Astrocyte (in vitro differentiated cells and primary cell): Measurements from ENCODE around the gene MRPS23. TPM values are rescaled to one million over a fixed set of nuclear protein-coding genes. Genes with fewer than 3 reads are reported as not detected.
A peak's percentile ranks its signal among the peaks of the same experiment; 100 is the strongest.

Experiments used
- DNase-seq: peaks from one replicate; pipeline ENCODE4 v3.0.0-alpha.2; 2010; ENCODE audit warnings: low read depth
- FAIRE-seq: peaks from 2 replicates; lab custom pipeline; 2011; peaks lifted over from hg19 to GRCh38; lab: Jason Lieb, UNC
- H2AFZ ChIP-seq: 2 replicates; pipeline ENCODE4 v1.6.0; 2012; ENCODE audit warnings: low read depth, low read length, inconsistent platforms
- H3K27ac ChIP-seq: 2 replicates; pipeline ENCODE4 v1.5.1; 2011; ENCODE audit warnings: low read depth, low read length, inconsistent platforms
- H3K27me3 ChIP-seq: 2 replicates; pipeline ENCODE4 v1.6.0; 2011; ENCODE audit warnings: low read length, inconsistent platforms; ENCODE audit not compliant: insufficient read depth
- H3K36me3 ChIP-seq: 2 replicates; pipeline ENCODE4 v1.5.1; 2011; ENCODE audit warnings: low read length, inconsistent platforms; ENCODE audit not compliant: insufficient read depth
- H3K4me1 ChIP-seq: 2 replicates; pipeline ENCODE4 v1.5.1; 2011; ENCODE audit warnings: low read length, inconsistent platforms; ENCODE audit not compliant: insufficient read depth
- H3K4me2 ChIP-seq: 2 replicates; pipeline ENCODE4 v1.6.0; 2012; ENCODE audit warnings: low read length, inconsistent platforms
- H3K4me3 ChIP-seq: 2 replicates; pipeline ENCODE4 v1.5.1; 2011; ENCODE audit warnings: low read depth, mild to moderate bottlenecking, low read length, inconsistent platforms; ENCODE audit not compliant: insufficient read depth
- H3K79me2 ChIP-seq: 2 replicates; pipeline ENCODE4 v1.6.0; 2012; ENCODE audit warnings: mild to moderate bottlenecking, low read length, inconsistent platforms; ENCODE audit not compliant: insufficient read depth
- H3K9ac ChIP-seq: 2 replicates; pipeline ENCODE4 v1.6.0; 2012; ENCODE audit warnings: mild to moderate bottlenecking, low read length, inconsistent platforms
- H3K9me3 ChIP-seq: 2 replicates; pipeline ENCODE4 v1.5.1; 2012; ENCODE audit warnings: low read depth, mild to moderate bottlenecking, low read length, inconsistent platforms; ENCODE audit not compliant: insufficient read depth
- H4K20me1 ChIP-seq: 2 replicates; pipeline ENCODE4 v1.6.0; 2012; ENCODE audit warnings: low read length, inconsistent platforms; ENCODE audit not compliant: insufficient read depth
- H3K27ac Mint-ChIP-seq: one replicate; pipeline ENCODE4 v1.8.0; 2021; ENCODE audit warnings: mild to moderate bottlenecking, mixed read lengths; ENCODE audit not compliant: unreplicated experiment
- H3K27me3 Mint-ChIP-seq: one replicate; pipeline ENCODE4 v1.8.0; 2021; ENCODE audit warnings: low read depth, mixed read lengths; ENCODE audit not compliant: unreplicated experiment
- H3K36me3 Mint-ChIP-seq: one replicate; pipeline ENCODE4 v1.8.0; 2021; ENCODE audit warnings: low read depth, mixed read lengths; ENCODE audit not compliant: unreplicated experiment
- H3K4me1 Mint-ChIP-seq: one replicate; pipeline ENCODE4 v1.8.0; 2021; ENCODE audit warnings: low read depth, mixed read lengths; ENCODE audit not compliant: unreplicated experiment
- H3K4me3 Mint-ChIP-seq: one replicate; pipeline ENCODE4 v1.8.0; 2021; ENCODE audit warnings: mild to moderate bottlenecking, moderate library complexity, mixed read lengths; ENCODE audit not compliant: unreplicated experiment
- H3K9me3 Mint-ChIP-seq: one replicate; pipeline ENCODE4 v1.8.0; 2021; ENCODE audit warnings: mild to moderate bottlenecking, mixed read lengths; ENCODE audit not compliant: unreplicated experiment
- CTCF ChIP-seq: IDR thresholded peaks from 2 replicates; pipeline ENCODE4 v1.5.1; 2011; ENCODE audit warnings: low read depth, mild to moderate bottlenecking, inconsistent platforms, low read length, moderate library complexity; ENCODE audit not compliant: insufficient read depth
- EZH2 ChIP-seq: IDR thresholded peaks from 2 replicates; pipeline ENCODE4 v1.6.1; 2012; ENCODE audit warnings: mild to moderate bottlenecking, low read length, inconsistent platforms; ENCODE audit not compliant: insufficient read depth
- total RNA-seq: library from RNA; stranded (reverse); gene quantifications from 2 replicates; pipeline ENCODE4 v1.2.1, GENCODE V29; 2021

The MRPS23 gene
- total RNA-seq, 1 donor from 2014 or later: 61.3 TPM

DNA sequence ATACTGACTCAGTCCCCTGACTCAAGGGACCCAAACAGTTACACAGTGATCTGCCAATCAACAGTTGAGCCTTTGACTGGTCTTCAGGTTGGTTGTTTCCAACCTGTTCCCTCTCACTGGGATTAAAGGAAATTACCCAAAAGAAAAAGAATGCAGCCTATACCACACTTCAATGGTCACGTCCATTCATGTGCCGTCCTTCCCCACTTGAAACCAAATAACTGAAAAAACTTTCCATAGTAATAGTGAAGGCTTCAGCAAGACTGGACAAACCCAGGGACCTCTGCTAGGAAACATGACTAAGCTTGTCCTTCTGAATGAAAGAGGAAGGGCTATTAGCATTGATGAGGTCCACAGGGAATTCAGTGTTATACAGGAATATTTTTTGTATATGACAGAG, 30.6 kb downstream of the MRPS23 start:
- H3K36me3 Mint-ChIP-seq: no peaks in the 10 kb centered on the region
- H3K4me2 ChIP-seq: no peak overlapping the region
- H3K27ac ChIP-seq: no peak overlapping the region
- no peaks in the 10 kb centered on the region for H3K79me2 ChIP-seq
- TF ChIP-seq EZH2 (no peak), CTCF (no peak)
- peaks cover 9% of the 10 kb centered on the region for H3K27me3 Mint-ChIP-seq
- H3K27me3 ChIP-seq: peaks cover 14% of the 10 kb centered on the region
- H3K9me3 Mint-ChIP-seq: no peaks in the 10 kb centered on the region
- DNase-seq (peak; percentile 10), FAIRE-seq (no peak)
- H3K4me1 Mint-ChIP-seq: peaks cover 10% of the 10 kb centered on the region
- peak overlapping the region; percentile 46 for H3K4me3 Mint-ChIP-seq
- H3K4me3 ChIP-seq: no peak overlapping the region
- no peaks in the 10 kb centered on the region for H3K4me1 ChIP-seq
- no peaks in the 10 kb centered on the region for H4K20me1 ChIP-seq
- no peaks in the 10 kb centered on the region for H3K36me3 ChIP-seq
- H3K9ac ChIP-seq: no peak overlapping the region
- peak overlapping the region; percentile 8 for H3K27ac Mint-ChIP-seq
- H3K9me3 ChIP-seq: no peaks in the 10 kb centered on the region
- no peak overlapping the region for H2AFZ ChIP-seq

GRCh38 chr17:57818066-57818465, 31.8 kb downstream of the MRPS23 start:
- H3K27me3 Mint-ChIP-seq: peaks cover 9% of the 10 kb centered on the region
- TF ChIP-seq EZH2 (no peak), CTCF (no peak)
- no peak overlapping the region for H2AFZ ChIP-seq
- H3K27me3 ChIP-seq: peaks cover 19% of the 10 kb centered on the region
- no peak for DNase-seq
- no peaks in the 10 kb centered on the region for H4K20me1 ChIP-seq
- H3K36me3 Mint-ChIP-seq: no peaks in the 10 kb centered on the region
- H3K36me3 ChIP-seq: no peaks in the 10 kb centered on the region
- no peak for FAIRE-seq
- H3K9ac ChIP-seq: no peak overlapping the region
- no peak overlapping the region for H3K4me3 ChIP-seq
- no peaks in the 10 kb centered on the region for H3K9me3 ChIP-seq
- H3K27ac Mint-ChIP-seq: no peak overlapping the region
- no peak overlapping the region for H3K4me2 ChIP-seq
- H3K4me3 Mint-ChIP-seq: no peak overlapping the region
- peaks cover 10% of the 10 kb centered on the region for H3K4me1 Mint-ChIP-seq
- no peaks in the 10 kb centered on the region for H3K79me2 ChIP-seq
- H3K9me3 Mint-ChIP-seq: no peaks in the 10 kb centered on the region
- no peak overlapping the region for H3K27ac ChIP-seq
- no peaks in the 10 kb centered on the region for H3K4me1 ChIP-seq

- Histone ChIP-seq H3K4me3 (no peak overlapping the region), H4K20me1 (no peaks in the 10 kb centered on the region), H3K4me2 (no peak overlapping the region), H3K27me3 (peaks cover 19% of the 10 kb centered on the region), H2AFZ (no peak overlapping the region), H3K27ac (no peak overlapping the region), H3K36me3 (no peaks in the 10 kb centered on the region), H3K79me2 (no peaks in the 10 kb centered on the region), H3K4me1 (no peaks in the 10 kb centered on the region), H3K9me3 (no peaks in the 10 kb centered on the region), H3K9ac (no peak overlapping the region)
- Mint-ChIP-seq H3K27ac (no peak overlapping the region), H3K9me3 (no peaks in the 10 kb centered on the region), H3K4me1 (peaks cover 10% of the 10 kb centered on the region), H3K4me3 (no peak overlapping the region), H3K36me3 (no peaks in the 10 kb centered on the region), H3K27me3 (peaks cover 9% of the 10 kb centered on the region)
- no peak for TF ChIP-seq CTCF
- no peak for TF ChIP-seq EZH2
- FAIRE-seq (no peak), DNase-seq (no peak)
Observed at GRCh38 chr17:57817299-57817698, 32.5 kb downstream of the MRPS23 start.
